ENCODE measurements around the gene TMCC2.
A peak's percentile ranks its signal among the peaks of the same experiment; 100 is the strongest.

Gene TMCC2

DNA sequence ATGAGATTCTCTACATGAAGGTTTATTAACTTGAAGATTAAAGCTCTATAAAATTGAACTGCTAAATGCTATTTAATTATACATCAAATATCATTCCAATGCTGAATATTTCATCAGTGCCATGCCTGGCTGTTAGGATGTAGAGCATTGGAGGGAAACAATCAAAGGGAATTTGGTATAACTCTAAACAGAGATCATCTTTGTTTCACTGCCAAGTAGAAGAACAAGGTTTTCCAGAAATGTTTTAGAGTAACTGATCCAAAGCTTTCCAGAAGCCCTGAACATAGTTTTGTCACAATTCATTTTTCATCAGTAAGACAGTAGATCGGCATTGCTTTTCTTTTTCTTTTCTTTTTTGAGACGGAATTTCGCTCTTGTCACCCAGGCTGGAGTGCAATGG is 10.3 kb upstream of the TMCC2 start:
- Histone ChIP-seq H3K4me1 (no peaks in the 10 kb centered on the region), H3K4me2 (ENCODE audit: low read length) (no peak overlapping the region), H3K27ac (no peak overlapping the region), H3K4me3 (ENCODE audit: low read depth, low read length) (no peak overlapping the region), H2AFZ (no peak overlapping the region), H3K36me3 (ENCODE audit: control insufficient read depth, insufficient read depth, low read length) (no peaks in the 10 kb centered on the region), H3K79me2 (no peaks in the 10 kb centered on the region), H3K27me3 (ENCODE audit: control insufficient read depth, insufficient read depth, low read length) (no peaks in the 10 kb centered on the region), H3K9me3 (ENCODE audit: control insufficient read depth, low read length) (no peaks in the 10 kb centered on the region), H3K9ac (no peak overlapping the region)
- TF ChIP-seq, protein P1, sequence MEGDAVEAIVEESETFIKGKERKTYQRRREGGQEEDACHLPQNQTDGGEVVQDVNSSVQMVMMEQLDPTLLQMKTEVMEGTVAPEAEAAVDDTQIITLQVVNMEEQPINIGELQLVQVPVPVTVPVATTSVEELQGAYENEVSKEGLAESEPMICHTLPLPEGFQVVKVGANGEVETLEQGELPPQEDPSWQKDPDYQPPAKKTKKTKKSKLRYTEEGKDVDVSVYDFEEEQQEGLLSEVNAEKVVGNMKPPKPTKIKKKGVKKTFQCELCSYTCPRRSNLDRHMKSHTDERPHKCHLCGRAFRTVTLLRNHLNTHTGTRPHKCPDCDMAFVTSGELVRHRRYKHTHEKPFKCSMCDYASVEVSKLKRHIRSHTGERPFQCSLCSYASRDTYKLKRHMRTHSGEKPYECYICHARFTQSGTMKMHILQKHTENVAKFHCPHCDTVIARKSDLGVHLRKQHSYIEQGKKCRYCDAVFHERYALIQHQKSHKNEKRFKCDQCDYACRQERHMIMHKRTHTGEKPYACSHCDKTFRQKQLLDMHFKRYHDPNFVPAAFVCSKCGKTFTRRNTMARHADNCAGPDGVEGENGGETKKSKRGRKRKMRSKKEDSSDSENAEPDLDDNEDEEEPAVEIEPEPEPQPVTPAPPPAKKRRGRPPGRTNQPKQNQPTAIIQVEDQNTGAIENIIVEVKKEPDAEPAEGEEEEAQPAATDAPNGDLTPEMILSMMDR (IDR thresholded peaks at IDR 0.05), result no peak

DNA sequence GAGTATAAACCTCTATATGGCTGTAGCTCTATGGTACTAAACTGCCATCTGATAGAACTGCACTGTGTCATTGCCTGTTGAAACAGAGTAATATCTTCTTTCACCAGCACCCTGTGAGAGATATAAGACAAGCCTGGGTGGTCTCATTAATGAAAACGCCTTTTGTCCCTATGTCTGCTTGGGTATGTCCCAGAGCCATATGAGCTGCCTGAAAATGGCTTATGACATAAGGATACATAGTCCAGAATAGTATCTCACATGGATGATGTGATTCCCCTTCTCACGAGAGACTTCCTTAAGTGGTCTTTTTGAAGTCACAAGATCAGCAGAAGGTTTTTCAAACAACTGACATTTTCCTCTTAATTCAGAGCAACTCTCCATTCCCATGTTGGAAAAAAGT is 7.3 kb upstream of the TMCC2 start:
- no peak overlapping the region for H3K4me2 ChIP-seq (ENCODE audit: low read length)
- no peak overlapping the region for H3K9ac ChIP-seq
- H3K4me1 ChIP-seq, result no peaks in the 10 kb centered on the region
- H3K79me2 ChIP-seq, result no peaks in the 10 kb centered on the region
- no peak overlapping the region for H3K4me3 ChIP-seq (ENCODE audit: low read depth, low read length)
- H3K27ac ChIP-seq, result no peak overlapping the region
- TF ChIP-seq, protein P1 (IDR thresholded peaks at IDR 0.05), result no peak
- no peaks in the 10 kb centered on the region for H3K9me3 ChIP-seq (ENCODE audit: control insufficient read depth, low read length)
- H3K36me3 ChIP-seq (ENCODE audit: control insufficient read depth, insufficient read depth, low read length), result no peaks in the 10 kb centered on the region
- H3K27me3 ChIP-seq (ENCODE audit: control insufficient read depth, insufficient read depth, low read length), result no peaks in the 10 kb centered on the region
- H2AFZ ChIP-seq, result no peak overlapping the region

DNA sequence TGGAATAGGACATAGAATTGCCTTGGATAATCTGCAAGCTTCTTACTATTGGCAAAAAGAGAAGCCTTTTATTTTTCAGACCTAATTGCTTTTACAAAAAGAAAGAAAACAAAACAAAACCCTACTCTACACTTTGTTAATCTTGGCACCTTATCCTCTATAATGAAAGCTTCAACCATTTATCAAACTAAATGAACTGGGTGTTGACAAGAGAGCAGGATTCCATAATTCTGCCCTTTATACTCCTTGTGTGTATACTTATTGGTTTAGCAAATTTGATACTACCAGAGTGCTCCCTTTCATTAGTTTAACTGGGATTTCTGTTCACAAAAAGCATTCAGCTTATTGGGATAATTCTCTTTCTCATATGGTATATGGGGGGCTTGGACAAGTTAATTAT is 3.0 kb upstream of the TMCC2 start:
- H3K27me3 ChIP-seq (ENCODE audit: control insufficient read depth, insufficient read depth, low read length), result no peaks in the 10 kb centered on the region
- H3K36me3 ChIP-seq (ENCODE audit: control insufficient read depth, insufficient read depth, low read length), result no peaks in the 10 kb centered on the region
- no peaks in the 10 kb centered on the region for H3K9me3 ChIP-seq (ENCODE audit: control insufficient read depth, low read length)
- H3K4me2 ChIP-seq (ENCODE audit: low read length), result no peak overlapping the region
- H3K4me3 ChIP-seq (ENCODE audit: low read depth, low read length), result no peak overlapping the region
- H2AFZ ChIP-seq, result no peak overlapping the region
- H3K79me2 ChIP-seq, result no peaks in the 10 kb centered on the region
- TF ChIP-seq, protein P1 (IDR thresholded peaks at IDR 0.05), result no peak
- no peak overlapping the region for H3K9ac ChIP-seq
- no peak overlapping the region for H3K27ac ChIP-seq
- H3K4me1 ChIP-seq, result peaks cover 3% of the 10 kb centered on the region

DNA sequence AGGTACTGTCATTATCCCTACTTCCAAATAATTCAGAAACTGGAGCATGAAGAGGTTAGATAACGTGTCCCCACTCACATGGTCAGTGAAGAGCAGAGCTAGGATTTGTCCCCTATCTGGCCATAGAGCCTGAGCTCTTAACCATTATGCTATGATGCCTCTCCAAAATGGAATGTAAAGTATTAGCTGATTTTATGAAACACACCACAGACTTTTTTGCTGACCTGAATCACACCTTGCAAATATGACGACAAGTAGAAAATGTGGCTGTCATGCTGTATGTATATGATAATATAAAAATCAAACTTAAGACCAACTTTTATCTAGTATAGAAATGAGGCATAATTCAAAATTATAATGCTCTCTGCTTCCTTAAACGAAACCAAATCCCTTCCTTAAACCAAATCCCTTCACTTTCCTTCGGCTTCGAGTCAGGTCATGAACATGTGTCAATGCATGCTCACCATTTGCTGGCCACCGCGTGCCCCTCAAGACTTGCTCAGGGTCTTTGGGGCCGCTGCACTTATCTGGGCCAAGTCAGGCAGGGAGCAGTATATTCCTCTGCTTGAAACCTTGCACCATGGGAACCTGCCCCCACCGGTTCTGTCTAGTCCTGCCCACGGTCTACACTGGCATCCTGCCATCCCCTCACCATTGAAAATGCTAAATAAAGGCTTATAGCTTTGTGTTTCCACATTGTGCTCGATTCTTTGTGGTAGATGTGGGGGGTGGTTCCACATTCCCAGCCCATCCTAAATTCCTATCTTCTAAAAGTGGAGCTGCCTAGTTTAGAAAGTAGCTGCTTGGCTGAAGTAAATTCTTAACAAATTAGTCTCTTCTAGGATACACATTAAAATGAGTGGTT is 1.6 kb upstream of the TMCC2 start:
- Histone ChIP-seq H3K4me2 (ENCODE audit: low read length) (no peak overlapping the region), H3K27ac (no peak overlapping the region), H3K79me2 (no peaks in the 10 kb centered on the region), H3K9me3 (ENCODE audit: control insufficient read depth, low read length) (no peaks in the 10 kb centered on the region), H3K4me3 (ENCODE audit: low read depth, low read length) (no peak overlapping the region), H3K9ac (no peak overlapping the region), H3K27me3 (ENCODE audit: control insufficient read depth, insufficient read depth, low read length) (no peaks in the 10 kb centered on the region), H3K36me3 (ENCODE audit: control insufficient read depth, insufficient read depth, low read length) (no peaks in the 10 kb centered on the region), H2AFZ (peak overlapping the region; percentile 28), H3K4me1 (peaks cover 6% of the 10 kb centered on the region)
- TF ChIP-seq, protein P1 (IDR thresholded peaks at IDR 0.05), result no peak
